ENCODE data around the gene SYTL3. TPM values are rescaled to one million over a fixed set of nuclear protein-coding genes. Genes with fewer than 3 reads are reported as not detected.

The SYTL3 gene
- total RNA-seq, 1 donor, result 2.2 TPM

- Histone ChIP-seq H3K36me3 (ENCODE audit: insufficient read depth, low read length) (no peaks in the 10 kb centered on the region), H3K79me2 (ENCODE audit: insufficient read depth, low read length) (no peaks in the 10 kb centered on the region), H3K27me3 (ENCODE audit: insufficient read depth, low read length) (no peaks in the 10 kb centered on the region), H2AFZ (ENCODE audit: low read length) (no peak overlapping the region), H3K27ac (ENCODE audit: low read depth, low read length) (no peak overlapping the region), H3K9me3 (ENCODE audit: low read depth, low read length) (no peaks in the 10 kb centered on the region), H3K4me2 (ENCODE audit: insufficient read depth, low read length) (no peak overlapping the region), H3K4me3 (ENCODE audit: insufficient read depth, low read length) (no peak overlapping the region), H4K20me1 (ENCODE audit: insufficient read depth, low read length) (no peaks in the 10 kb centered on the region), H3K4me1 (ENCODE audit: insufficient read depth, low read length) (no peaks in the 10 kb centered on the region)
- no peak for DNase-seq (ENCODE audit: insufficient read length, low spot score, missing footprints)
- TF ChIP-seq CTCF (IDR thresholded peaks at IDR 0.05; ENCODE audit: extremely low read depth, low read depth, low read length), result no peak
These were observed 102.8 kb downstream of the SYTL3 start for GRCh38 chr6:158752613-158753012.

GRCh38 chr6:158753811-158754210, 104.0 kb downstream of the SYTL3 start:
- H3K27ac ChIP-seq (ENCODE audit: low read depth, low read length), result no peak overlapping the region
- no peaks in the 10 kb centered on the region for H3K9me3 ChIP-seq (ENCODE audit: low read depth, low read length)
- no peaks in the 10 kb centered on the region for H3K36me3 ChIP-seq (ENCODE audit: insufficient read depth, low read length)
- no peaks in the 10 kb centered on the region for H3K4me1 ChIP-seq (ENCODE audit: insufficient read depth, low read length)
- no peak overlapping the region for H3K4me2 ChIP-seq (ENCODE audit: insufficient read depth, low read length)
- H3K79me2 ChIP-seq (ENCODE audit: insufficient read depth, low read length), result no peaks in the 10 kb centered on the region
- H3K27me3 ChIP-seq (ENCODE audit: insufficient read depth, low read length), result no peaks in the 10 kb centered on the region
- DNase-seq (ENCODE audit: insufficient read length, low spot score, missing footprints), result no peak
- H4K20me1 ChIP-seq (ENCODE audit: insufficient read depth, low read length), result no peaks in the 10 kb centered on the region
- H3K4me3 ChIP-seq (ENCODE audit: insufficient read depth, low read length), result no peak overlapping the region
- H2AFZ ChIP-seq (ENCODE audit: low read length), result no peak overlapping the region
- no peak for TF ChIP-seq CTCF (IDR thresholded peaks at IDR 0.05; ENCODE audit: extremely low read depth, low read depth, low read length)

GRCh38 chr6:158754738-158755137, 104.9 kb downstream of the SYTL3 start:
- DNase-seq (ENCODE audit: insufficient read length, low spot score, missing footprints), result no peak
- Histone ChIP-seq H2AFZ (ENCODE audit: low read length) (no peak overlapping the region), H3K4me2 (ENCODE audit: insufficient read depth, low read length) (no peak overlapping the region), H3K36me3 (ENCODE audit: insufficient read depth, low read length) (no peaks in the 10 kb centered on the region), H3K4me1 (ENCODE audit: insufficient read depth, low read length) (no peaks in the 10 kb centered on the region), H3K27ac (ENCODE audit: low read depth, low read length) (no peak overlapping the region), H3K9me3 (ENCODE audit: low read depth, low read length) (no peaks in the 10 kb centered on the region), H3K4me3 (ENCODE audit: insufficient read depth, low read length) (no peak overlapping the region), H4K20me1 (ENCODE audit: insufficient read depth, low read length) (no peaks in the 10 kb centered on the region), H3K79me2 (ENCODE audit: insufficient read depth, low read length) (no peaks in the 10 kb centered on the region), H3K27me3 (ENCODE audit: insufficient read depth, low read length) (no peaks in the 10 kb centered on the region)
- TF ChIP-seq CTCF (IDR thresholded peaks at IDR 0.05; ENCODE audit: extremely low read depth, low read depth, low read length), result no peak

- H3K9me3 ChIP-seq (ENCODE audit: low read depth, low read length), result no peaks in the 10 kb centered on the region
- H3K4me1 ChIP-seq (ENCODE audit: insufficient read depth, low read length), result no peaks in the 10 kb centered on the region
- H3K27ac ChIP-seq (ENCODE audit: low read depth, low read length), result no peak overlapping the region
- no peaks in the 10 kb centered on the region for H3K79me2 ChIP-seq (ENCODE audit: insufficient read depth, low read length)
- TF ChIP-seq CTCF (IDR thresholded peaks at IDR 0.05; ENCODE audit: extremely low read depth, low read depth, low read length), result no peak
- no peak overlapping the region for H2AFZ ChIP-seq (ENCODE audit: low read length)
- H3K4me2 ChIP-seq (ENCODE audit: insufficient read depth, low read length), result no peak overlapping the region
- no peak overlapping the region for H3K4me3 ChIP-seq (ENCODE audit: insufficient read depth, low read length)
- H3K27me3 ChIP-seq (ENCODE audit: insufficient read depth, low read length), result no peaks in the 10 kb centered on the region
- DNase-seq (ENCODE audit: insufficient read length, low spot score, missing footprints), result no peak
- H4K20me1 ChIP-seq (ENCODE audit: insufficient read depth, low read length), result no peaks in the 10 kb centered on the region
- no peaks in the 10 kb centered on the region for H3K36me3 ChIP-seq (ENCODE audit: insufficient read depth, low read length)
These were observed 105.8 kb downstream of the SYTL3 start for GRCh38 chr6:158755636-158756035.
